ENCODE results near the gene LCN2. TPM values are rescaled to one million over a fixed set of nuclear protein-coding genes. Genes with fewer than 3 reads are reported as not detected.
A peak's percentile ranks its signal among the peaks of the same experiment; 100 is the strongest.

Gene LCN2
- total and polyA plus RNA-seq, 9 of the 15 experiments (the other 6 are each of a cell fraction or from before 2014, with no cell fraction given): 0.10 to 1.2 (median 0.44) TPM; not detected in 1

DNA sequence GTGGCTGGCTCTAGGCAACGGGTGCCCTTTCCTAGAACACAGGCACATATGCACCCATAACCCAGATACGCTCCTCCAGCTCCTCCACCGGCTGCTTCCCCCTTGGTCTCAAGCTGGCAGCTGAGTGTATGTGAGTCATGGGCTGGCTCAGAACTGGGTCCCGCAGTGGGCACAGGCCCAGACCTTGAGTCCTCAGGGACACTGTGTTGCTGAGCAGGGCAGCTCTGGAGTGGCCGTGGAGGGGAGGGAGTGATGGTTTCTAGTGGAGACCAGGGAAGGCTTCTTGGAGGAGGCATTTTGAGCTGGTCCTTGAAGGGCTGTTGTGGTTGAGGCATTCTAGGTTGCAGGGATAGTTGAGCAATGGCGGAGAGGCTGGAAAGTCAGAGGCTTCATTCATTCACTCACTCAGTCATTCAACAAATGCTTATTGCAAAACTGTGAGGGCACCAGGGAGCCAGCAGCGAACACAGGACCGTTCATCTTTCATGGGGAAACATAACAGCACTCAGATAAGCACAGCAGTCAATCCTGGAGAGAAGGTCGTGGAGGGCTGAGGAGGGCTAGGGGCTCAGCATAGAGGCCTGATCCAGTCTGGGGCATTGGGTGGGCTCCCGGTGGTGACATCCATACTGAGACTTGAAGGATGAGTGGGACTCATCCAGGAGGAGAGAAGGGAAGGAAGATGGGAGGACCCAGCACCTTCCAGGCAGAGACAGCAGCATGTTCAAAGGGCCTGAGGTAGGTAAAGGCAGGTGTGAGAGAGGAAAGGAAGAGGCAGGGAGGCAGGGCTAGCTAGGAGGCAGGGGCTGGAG is 13.2 kb downstream of the LCN2 start (continued):
- TF ChIP-seq, protein P1, sequence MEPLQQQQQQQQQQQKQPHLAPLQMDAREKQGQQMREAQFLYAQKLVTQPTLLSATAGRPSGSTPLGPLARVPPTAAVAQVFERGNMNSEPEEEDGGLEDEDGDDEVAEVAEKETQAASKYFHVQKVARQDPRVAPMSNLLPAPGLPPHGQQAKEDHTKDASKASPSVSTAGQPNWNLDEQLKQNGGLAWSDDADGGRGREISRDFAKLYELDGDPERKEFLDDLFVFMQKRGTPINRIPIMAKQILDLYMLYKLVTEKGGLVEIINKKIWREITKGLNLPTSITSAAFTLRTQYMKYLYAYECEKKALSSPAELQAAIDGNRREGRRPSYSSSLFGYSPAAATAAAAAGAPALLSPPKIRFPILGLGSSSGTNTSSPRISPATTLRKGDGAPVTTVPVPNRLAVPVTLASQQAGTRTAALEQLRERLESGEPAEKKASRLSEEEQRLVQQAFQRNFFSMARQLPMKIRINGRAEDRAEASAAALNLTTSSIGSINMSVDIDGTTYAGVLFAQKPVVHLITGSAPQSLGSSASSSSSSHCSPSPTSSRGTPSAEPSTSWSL (CRISPR knock-in tag; IDR thresholded peaks at IDR 0.05; ENCODE audit: borderline replicate concordance): no peak
- TF ChIP-seq, protein P2, sequence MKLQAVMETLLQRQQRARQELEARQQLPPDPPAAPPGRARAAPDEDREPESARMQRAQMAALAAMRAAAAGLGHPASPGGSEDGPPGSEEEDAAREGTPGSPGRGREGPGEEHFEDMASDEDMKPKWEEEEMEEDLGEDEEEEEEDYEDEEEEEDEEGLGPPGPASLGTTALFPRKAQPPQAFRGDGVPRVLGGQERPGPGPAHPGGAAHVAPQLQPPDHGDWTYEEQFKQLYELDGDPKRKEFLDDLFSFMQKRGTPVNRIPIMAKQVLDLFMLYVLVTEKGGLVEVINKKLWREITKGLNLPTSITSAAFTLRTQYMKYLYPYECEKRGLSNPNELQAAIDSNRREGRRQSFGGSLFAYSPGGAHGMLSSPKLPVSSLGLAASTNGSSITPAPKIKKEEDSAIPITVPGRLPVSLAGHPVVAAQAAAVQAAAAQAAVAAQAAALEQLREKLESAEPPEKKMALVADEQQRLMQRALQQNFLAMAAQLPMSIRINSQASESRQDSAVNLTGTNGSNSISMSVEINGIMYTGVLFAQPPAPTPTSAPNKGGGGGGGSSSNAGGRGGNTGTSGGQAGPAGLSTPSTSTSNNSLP (IDR thresholded peaks at IDR 0.05; ENCODE audit: borderline replicate concordance, low read depth, low read length): no peak
- TF ChIP-seq, protein P3, sequence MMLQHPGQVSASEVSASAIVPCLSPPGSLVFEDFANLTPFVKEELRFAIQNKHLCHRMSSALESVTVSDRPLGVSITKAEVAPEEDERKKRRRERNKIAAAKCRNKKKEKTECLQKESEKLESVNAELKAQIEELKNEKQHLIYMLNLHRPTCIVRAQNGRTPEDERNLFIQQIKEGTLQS (IDR thresholded peaks at IDR 0.05): no peak
- TF ChIP-seq, protein P3 (CRISPR knock-in tag; conservative IDR thresholded peaks at IDR 0.05): no peak
- TF ChIP-seq TSC22D4 (tag; IDR thresholded peaks at IDR 0.05): no peak
- TF ChIP-seq, protein P4, sequence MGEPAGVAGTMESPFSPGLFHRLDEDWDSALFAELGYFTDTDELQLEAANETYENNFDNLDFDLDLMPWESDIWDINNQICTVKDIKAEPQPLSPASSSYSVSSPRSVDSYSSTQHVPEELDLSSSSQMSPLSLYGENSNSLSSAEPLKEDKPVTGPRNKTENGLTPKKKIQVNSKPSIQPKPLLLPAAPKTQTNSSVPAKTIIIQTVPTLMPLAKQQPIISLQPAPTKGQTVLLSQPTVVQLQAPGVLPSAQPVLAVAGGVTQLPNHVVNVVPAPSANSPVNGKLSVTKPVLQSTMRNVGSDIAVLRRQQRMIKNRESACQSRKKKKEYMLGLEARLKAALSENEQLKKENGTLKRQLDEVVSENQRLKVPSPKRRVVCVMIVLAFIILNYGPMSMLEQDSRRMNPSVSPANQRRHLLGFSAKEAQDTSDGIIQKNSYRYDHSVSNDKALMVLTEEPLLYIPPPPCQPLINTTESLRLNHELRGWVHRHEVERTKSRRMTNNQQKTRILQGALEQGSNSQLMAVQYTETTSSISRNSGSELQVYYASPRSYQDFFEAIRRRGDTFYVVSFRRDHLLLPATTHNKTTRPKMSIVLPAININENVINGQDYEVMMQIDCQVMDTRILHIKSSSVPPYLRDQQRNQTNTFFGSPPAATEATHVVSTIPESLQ (CRISPR knock-in tag; IDR thresholded peaks at IDR 0.05): no peak
- TF ChIP-seq, protein P5, sequence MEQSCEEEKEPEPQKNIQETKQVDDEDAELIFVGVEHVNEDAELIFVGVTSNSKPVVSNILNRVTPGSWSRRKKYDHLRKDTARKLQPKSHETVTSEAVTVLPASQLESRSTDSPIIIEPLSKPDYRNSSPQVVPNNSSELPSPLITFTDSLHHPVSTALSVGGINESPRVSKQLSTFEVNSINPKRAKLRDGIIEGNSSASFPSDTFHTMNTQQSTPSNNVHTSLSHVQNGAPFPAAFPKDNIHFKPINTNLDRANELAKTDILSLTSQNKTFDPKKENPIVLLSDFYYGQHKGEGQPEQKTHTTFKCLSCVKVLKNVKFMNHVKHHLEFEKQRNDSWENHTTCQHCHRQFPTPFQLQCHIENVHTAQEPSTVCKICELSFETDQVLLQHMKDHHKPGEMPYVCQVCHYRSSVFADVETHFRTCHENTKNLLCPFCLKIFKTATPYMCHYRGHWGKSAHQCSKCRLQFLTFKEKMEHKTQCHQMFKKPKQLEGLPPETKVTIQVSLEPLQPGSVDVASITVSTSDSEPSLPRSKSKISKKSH (CRISPR knock-in tag; IDR thresholded peaks at IDR 0.05): no peak
- TF ChIP-seq MAFK (IDR thresholded peaks at IDR 0.05; ENCODE audit: low read length): 0 out of 2 replicates have a peak, but pooled peaks have one; percentile 8
- TF ChIP-seq JUNB (CRISPR knock-in tag; conservative IDR thresholded peaks at IDR 0.05): no peak
- TF ChIP-seq, protein P6, sequence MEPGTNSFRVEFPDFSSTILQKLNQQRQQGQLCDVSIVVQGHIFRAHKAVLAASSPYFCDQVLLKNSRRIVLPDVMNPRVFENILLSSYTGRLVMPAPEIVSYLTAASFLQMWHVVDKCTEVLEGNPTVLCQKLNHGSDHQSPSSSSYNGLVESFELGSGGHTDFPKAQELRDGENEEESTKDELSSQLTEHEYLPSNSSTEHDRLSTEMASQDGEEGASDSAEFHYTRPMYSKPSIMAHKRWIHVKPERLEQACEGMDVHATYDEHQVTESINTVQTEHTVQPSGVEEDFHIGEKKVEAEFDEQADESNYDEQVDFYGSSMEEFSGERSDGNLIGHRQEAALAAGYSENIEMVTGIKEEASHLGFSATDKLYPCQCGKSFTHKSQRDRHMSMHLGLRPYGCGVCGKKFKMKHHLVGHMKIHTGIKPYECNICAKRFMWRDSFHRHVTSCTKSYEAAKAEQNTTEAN (CRISPR knock-in tag; IDR thresholded peaks at IDR 0.05): no peak
- TF ChIP-seq PHF8 (IDR thresholded peaks at IDR 0.05; ENCODE audit: borderline replicate concordance, low read length): peak; percentile 5; the same call in 1 of the 2 replicates
- TF ChIP-seq, protein P7, sequence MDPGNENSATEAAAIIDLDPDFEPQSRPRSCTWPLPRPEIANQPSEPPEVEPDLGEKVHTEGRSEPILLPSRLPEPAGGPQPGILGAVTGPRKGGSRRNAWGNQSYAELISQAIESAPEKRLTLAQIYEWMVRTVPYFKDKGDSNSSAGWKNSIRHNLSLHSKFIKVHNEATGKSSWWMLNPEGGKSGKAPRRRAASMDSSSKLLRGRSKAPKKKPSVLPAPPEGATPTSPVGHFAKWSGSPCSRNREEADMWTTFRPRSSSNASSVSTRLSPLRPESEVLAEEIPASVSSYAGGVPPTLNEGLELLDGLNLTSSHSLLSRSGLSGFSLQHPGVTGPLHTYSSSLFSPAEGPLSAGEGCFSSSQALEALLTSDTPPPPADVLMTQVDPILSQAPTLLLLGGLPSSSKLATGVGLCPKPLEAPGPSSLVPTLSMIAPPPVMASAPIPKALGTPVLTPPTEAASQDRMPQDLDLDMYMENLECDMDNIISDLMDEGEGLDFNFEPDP (CRISPR knock-in tag; IDR thresholded peaks at IDR 0.05): no peak
- TF ChIP-seq POLR2B (IDR thresholded peaks at IDR 0.05; ENCODE audit: low read depth, partially characterized antibody): peak; percentile 35
- TF ChIP-seq XRCC3 (IDR thresholded peaks at IDR 0.05): no peak
- no peak for TF ChIP-seq ARID1B (IDR thresholded peaks at IDR 0.05)
- TF ChIP-seq TRIM24 (IDR thresholded peaks at IDR 0.05): no peak
